Stimulated activated CD8-positive, alpha-beta memory T cell treated with anti-CD3 and anti-CD28 coated beads, Interleukin-15, amount 100 ng/mL, for 4 hours (primary cell): Measurements from ENCODE around the gene OGFOD2.

ENCODE experiments used
- DNase-seq, 2 donors: peaks; one replicate each; pipeline ENCODE4 v3.0.0-alpha.2; 2020; ENCODE audit warnings: low read depth in 2 of 2

OGFOD2 gene

DNA sequence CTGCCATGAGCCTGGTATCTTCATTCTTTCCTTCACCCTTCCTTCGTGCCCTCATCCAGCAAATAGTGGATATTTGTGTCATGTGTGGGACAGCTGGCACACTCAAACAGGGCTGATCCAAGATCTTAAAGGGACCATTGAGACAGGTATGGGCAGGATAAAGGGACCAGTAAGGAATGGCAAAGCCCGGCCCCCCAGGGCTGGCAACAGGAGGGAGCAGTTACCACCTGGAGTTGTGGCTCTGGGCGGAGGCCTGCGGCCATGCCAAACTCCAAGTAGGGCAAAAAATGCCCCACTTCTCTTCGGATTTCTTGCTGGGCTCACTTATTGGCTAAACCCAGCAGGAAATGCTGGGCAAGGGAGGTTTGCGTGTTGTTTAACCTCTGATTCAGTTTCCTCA lies 2.1 kb downstream of the OGFOD2 start:
- no peak for DNase-seq

DNA sequence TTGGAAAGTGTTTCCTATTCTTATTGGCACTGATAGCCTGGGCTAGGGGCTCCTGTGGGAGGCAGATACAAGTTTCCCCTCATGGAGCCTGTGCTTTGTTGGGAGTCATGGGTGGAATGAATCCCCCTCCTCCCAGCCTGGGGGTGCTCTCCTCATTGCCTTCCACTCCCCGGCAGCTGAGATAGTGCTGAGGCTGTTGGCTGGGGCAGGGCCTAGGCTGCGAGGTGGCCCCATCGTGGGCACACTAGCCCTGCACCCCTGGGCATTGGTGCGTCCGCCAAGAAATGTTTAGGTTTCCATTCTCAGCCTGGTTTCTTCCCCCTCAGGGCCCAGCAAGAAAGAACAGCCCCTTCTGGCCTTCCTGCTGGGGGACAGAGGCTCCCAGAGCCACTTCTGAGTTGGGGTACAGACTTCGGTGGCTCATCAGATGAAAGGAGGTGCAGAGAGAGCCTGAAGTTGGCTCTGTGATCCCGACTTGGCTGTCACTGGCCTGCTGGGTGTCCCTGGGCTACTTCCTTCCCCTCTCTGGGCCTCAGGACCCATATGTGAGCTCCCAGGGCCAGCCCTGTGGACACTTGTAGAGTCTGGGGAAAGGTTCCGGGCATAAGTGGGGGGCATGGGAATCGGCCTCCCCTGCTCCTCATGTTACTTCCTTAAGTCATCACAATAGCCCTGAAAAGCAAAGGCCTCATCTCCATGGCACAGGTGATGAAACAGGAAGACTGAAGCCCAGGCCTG lies 2.8 kb downstream of the OGFOD2 start:
- DNase-seq = no peak

DNA sequence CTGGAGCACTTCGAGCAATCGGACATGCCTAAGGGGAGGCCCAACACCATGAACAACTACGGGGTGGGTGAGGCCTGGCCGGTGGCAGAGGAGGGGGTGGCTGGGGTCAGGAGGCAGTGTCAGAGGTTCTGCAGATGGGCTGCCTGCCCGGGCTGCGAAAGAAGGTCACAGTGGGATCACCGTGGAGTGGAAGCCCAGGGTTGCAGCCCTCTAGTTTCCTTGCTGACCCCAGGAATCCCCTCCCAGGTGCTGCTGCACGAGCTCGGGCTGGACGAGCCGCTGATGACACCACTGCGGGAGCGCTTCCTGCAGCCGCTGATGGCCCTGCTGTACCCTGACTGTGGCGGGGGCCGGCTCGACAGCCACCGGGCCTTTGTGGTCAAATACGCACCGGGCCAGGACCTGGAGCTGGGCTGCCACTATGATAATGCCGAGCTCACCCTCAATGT lies 3.5 kb downstream of the OGFOD2 start:
- no peak for DNase-seq

DNA sequence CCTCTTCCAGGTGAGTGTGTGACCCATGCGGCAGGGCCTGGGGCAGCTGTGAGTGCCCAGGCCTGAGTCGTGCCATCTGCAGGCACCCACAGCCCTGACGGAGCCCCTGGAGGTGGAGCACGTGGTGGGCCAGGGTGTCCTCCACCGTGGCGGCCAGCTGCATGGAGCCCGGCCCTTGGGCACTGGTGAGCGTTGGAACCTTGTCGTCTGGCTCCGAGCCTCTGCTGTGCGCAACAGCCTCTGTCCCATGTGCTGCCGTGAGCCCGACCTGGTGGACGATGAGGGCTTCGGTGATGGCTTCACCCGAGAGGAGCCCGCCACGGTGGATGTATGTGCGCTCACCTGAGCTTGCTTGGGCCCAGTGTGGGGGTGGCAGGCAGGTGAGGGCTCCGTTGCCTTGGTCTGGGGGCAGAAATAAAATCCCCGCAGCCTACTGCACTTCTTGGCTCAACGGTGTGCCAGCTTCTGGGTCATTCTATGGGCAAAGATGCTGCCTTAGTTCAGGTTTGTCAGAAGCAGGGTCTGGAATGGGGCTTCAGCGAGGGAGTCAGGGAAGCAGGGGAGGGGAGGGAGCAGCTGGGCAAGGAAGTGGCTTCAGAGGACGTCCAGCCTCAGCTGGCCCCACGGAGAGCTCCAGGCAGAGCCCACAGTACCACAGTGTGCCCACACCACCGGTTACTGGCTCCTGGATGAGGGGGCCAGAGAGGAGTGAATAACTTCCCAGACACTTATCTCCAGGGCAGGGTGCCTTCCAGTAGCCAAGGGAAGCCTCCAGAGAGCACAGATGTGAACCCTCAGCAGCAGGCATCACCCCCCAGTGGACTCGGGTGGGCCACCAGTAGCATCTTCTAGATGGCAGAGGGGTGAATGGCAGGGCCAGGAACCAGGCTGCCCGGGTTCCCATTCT lies 4.2 kb downstream of the OGFOD2 start:
- no peak for DNase-seq

DNA sequence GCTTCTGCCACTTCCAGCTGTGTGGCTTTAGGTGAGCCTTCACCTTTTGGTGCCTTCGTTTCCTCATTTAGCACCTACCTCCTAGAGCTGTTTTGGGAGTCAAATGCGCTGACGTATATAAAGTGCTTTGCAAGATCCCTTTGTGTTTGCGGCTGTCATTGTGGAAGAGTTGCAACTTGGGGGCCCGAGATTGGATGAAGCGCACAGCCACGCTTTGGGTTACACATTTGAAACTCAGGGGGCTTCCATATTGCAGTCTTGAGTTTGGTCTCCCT lies 4.8 kb downstream of the OGFOD2 start:
- no peak for DNase-seq

- peak in 1 of 2 donors; percentile 35 for DNase-seq
These were observed 5.4 kb downstream of the OGFOD2 start, which contains the start of gene ARL6IP4 for GRCh38 chr12:122980183-122981035. Gene ARL6IP4 (plus strand): TSS chr12:122980681. CDS start chr12:122981140, 459 bp downstream.

- no peak for DNase-seq
These were observed 6.0 kb downstream of the OGFOD2 start for GRCh38 chr12:122981036-122981471.

DNA sequence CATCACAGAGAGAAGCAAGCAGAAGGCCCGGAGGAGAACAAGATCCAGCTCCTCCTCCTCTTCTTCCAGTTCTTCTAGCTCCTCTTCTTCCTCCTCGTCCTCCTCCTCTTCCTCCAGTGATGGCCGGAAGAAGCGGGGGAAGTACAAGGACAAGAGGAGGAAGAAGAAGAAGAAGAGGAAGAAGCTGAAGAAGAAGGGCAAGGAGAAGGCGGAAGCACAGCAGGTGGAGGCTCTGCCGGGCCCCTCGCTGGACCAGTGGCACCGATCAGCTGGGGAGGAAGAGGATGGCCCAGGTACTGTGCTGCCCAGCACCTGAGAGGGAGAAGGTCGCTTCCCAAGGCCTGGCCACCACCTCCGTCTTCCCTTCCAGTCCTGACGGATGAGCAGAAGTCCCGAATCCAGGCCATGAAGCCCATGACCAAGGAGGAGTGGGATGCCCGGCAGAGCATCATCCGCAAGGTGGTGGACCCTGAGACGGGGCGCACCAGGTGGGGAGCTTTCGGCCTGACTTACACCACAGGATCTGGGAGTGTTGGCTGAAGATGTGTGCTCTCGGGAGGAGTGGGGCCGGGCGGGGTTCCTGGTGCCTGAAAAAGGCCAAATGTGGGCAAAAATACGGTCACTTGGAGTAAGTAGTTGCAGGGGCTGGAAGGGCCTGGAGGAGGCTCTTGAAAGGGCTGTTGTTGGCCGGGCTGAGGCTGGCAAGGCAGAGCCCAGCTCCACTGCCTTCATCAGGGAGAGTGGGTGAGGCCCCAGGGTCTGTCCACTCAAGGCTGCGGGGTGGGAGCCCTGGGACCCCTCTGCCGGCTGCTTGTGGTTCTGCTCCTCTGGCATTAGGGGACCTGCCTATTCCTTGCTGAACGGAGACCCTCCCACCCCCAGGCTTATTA lies 6.8 kb downstream of the OGFOD2 start:
- DNase-seq = no peak

- no peak for DNase-seq
These were observed 7.4 kb downstream of the OGFOD2 start for GRCh38 chr12:122982477-122982815.

- DNase-seq = no peak
These were observed 8.1 kb downstream of the OGFOD2 start for GRCh38 chr12:122982963-122983788.

- no peak for DNase-seq
These were observed 8.9 kb downstream of the OGFOD2 start for GRCh38 chr12:122983789-122984515.

- no peak for DNase-seq
These were observed 9.7 kb downstream of the OGFOD2 start for GRCh38 chr12:122984612-122985337.

GRCh38 chr12:122985338-122986257 lies 10.6 kb downstream of the OGFOD2 start:
- no peak for DNase-seq

GRCh38 chr12:122986258-122986871 lies 11.3 kb downstream of the OGFOD2 start:
- DNase-seq = no peak

DNA sequence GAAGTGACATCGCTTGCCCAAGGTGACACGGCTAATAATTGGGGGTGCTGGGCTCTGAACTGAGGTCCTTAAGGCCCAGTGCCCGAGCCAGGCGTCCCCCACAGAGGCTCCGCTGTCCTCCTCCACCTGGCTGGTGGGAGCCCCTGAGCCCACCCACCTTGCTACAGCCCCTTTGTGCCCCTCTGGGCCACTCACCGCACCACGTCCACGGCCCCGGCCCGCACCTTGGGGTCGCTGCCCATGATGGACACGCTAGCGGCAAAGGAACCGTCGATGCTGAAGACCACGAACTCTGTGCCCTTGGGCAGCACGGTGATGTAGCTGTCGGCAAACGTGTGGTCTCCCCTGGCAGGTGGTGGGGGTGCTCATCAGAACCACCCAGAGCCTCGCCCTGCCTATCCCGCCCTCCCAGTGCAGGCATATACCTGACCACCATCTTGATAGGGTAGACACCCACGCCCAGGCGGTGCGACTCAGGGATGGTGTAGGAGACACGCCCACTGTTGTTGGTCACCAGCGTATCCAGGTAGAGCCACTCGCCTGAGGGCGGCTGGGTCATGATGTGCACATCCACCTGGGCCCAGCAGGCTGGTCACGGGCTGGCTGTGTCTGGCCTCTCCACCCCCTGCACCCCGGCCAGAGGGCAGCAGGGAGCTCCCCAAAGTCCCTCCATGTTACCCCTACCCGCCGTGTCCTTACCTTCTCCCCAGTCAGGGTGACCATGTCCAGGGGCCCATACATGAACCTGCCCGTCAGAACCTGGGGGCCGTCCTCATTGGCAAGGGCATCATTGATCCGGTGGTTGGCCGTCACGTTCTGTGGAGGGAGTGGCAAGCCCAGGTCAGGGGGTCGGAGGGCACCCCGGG lies 12.3 kb downstream of the OGFOD2 start:
- no peak for DNase-seq

DNA sequence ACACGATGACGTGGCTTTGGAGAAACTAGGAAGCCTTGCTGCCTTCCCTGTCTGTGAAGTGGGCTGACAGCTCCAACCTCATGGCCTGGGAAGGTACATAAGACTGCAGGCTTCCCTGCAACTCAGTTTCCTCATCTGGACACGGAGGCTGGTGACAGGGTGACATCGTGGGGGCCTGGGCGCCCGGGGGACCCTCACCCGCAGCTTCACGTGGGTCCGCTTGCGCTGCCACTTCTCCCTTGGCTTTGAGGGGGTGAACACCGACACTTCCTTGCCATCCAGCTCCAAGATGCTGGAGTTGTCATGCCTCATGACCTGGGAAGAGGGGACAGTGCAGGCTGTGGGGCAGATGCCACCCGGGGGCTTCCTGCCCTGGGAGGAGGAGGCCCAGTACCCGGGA lies 13.0 kb downstream of the OGFOD2 start:
- no peak for DNase-seq
